Measurements from ENCODE around the gene ANLN. TPM values are rescaled to one million over a fixed set of nuclear protein-coding genes. Genes with fewer than 3 reads are reported as not detected.

Gene ANLN
- total and polyA plus RNA-seq, 9 of the 15 experiments (the other 6 are each of a cell fraction or from before 2014, with no cell fraction given) = 18.1 to 66.2 (median 38.7) TPM

DNA sequence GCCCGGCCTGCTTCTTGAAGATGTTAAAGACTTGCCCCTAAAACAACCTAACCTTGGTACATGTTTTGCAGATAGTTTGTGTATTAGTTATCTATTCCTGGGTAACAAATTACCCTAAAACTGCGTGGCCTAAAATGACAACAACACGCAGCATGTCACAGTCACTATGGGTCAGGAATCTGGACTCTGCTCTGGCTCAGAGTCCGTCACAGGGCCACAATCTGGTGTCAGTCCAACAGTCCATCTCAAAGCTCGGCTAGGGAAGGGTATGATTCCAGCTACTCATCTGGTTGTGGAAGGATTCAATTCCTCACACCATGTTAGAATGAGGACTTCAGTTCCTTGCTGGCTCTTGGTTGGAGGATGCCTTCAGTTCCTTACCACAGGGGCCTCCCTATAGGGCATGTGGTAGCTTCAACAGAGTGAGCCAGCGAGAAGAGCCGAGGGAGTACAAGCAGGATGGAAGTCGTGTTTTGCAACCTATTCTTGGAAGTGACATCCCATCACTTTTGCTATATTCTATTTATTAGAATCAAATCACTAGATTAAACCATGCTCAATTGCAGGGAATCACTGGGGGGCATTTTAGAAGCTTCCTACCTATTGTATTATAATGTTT, 71.3 kb downstream of the ANLN start:
- CTCF ChIA-PET (ENCODE audit: low intra/inter-chr PET ratio) = no interaction called here
- in situ Hi-C loops (cut with MboI) = no loop called here

More for the DNA sequence above, 71.3 kb downstream of the ANLN start:
- no peaks in the 10 kb centered on the region for H4K20me1 ChIP-seq (replicated peaks; ENCODE audit: control insufficient read depth, insufficient read depth, low read length)
- no peaks in the 10 kb centered on the region for H3K36me3 ChIP-seq (ENCODE audit: control insufficient read depth, insufficient read depth, low read length)
- H3K9me3 ChIP-seq (replicated peaks; ENCODE audit: control insufficient read depth, insufficient read depth, low read depth, low read length) = no peaks in the 10 kb centered on the region
- H3K27me3 ChIP-seq (ENCODE audit: control insufficient read depth in 2 of 2, insufficient read depth in 2 of 2, low read length in 2 of 2) = peaks cover 12 to 30% of the 10 kb centered on the region in 2 experiments
- TF ChIP-seq ZNF175 (CRISPR knock-in tag; IDR thresholded peaks at IDR 0.05; ENCODE audit: low read depth) (no peak), SMC3 (conservative IDR thresholded peaks at IDR 0.05; ENCODE audit: insufficient read depth, low read depth, low read length) (no peak), FOXJ2 (tag; IDR thresholded peaks at IDR 0.05) (no peak), SMAD1 (IDR thresholded peaks at IDR 0.05; ENCODE audit: low read depth, low read length, partially characterized antibody) (no peak), TCF7 (IDR thresholded peaks at IDR 0.05; ENCODE audit: borderline replicate concordance) (no peak), RBM39 (optimal IDR thresholded peaks at IDR 0.05; ENCODE audit: low read depth, low read length) (no peak)
- TF ChIP-seq, protein P1, sequence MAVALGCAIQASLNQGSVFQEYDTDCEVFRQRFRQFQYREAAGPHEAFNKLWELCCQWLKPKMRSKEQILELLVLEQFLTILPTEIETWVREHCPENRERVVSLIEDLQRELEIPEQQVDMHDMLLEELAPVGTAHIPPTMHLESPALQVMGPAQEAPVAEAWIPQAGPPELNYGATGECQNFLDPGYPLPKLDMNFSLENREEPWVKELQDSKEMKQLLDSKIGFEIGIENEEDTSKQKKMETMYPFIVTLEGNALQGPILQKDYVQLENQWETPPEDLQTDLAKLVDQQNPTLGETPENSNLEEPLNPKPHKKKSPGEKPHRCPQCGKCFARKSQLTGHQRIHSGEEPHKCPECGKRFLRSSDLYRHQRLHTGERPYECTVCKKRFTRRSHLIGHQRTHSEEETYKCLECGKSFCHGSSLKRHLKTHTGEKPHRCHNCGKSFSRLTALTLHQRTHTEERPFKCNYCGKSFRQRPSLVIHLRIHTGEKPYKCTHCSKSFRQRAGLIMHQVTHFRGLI (CRISPR knock-in tag; IDR thresholded peaks at IDR 0.05) = no peak
- TF ChIP-seq, protein P2, sequence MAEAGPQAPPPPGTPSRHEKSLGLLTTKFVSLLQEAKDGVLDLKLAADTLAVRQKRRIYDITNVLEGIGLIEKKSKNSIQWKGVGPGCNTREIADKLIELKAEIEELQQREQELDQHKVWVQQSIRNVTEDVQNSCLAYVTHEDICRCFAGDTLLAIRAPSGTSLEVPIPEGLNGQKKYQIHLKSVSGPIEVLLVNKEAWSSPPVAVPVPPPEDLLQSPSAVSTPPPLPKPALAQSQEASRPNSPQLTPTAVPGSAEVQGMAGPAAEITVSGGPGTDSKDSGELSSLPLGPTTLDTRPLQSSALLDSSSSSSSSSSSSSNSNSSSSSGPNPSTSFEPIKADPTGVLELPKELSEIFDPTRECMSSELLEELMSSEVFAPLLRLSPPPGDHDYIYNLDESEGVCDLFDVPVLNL (CRISPR knock-in tag; IDR thresholded peaks at IDR 0.05; ENCODE audit: low read depth) = no peak
- H3K4me1 ChIP-seq (replicated peaks in 1 of 2; ENCODE audit: control insufficient read depth in 2 of 2, insufficient read depth in 2 of 2, low read length in 2 of 2) = no peaks in the 10 kb centered on the region
- FAIRE-seq = no peak
- H3K9ac ChIP-seq (ENCODE audit: insufficient read depth in 1 of 2, low read depth in 2 of 2, low read length in 2 of 2) = no peak overlapping the region
- POLR2A ChIA-PET = interaction anchor here (0.6 kb wide), 2 partner anchors 12 to 735 kb away, joined by 3 to 4 read pairs; no protein-coding TSS in a partner anchor
- H2AFZ ChIP-seq (ENCODE audit: low read depth, low read length) = no peak overlapping the region
- H3K27ac ChIP-seq (ENCODE audit: extremely low read depth, low read depth, low read length) = no peak overlapping the region
- ATAC-seq = 0 out of 3 replicates have a peak, but pooled peaks have one; percentile 24
- BruUV-seq (replicated peaks) = no TSS peak
- H3K9me1 ChIP-seq (ENCODE audit: control insufficient read depth, insufficient read depth, low read length) = no peaks in the 10 kb centered on the region
- intact Hi-C loops (cut with micrococcal nuclease) = no loop called here
- DNase-seq (ENCODE audit: extremely low read depth in 1 of 4, low spot score in 3 of 4) = no peak
- no peak overlapping the region for H3K4me3 ChIP-seq
- 10% methylated on average over 8 of the region's 8 CpGs for WGBS (ENCODE audit: insufficient coverage, low coverage, missing lambda C conversion rate)
- no peaks in the 10 kb centered on the region for H3K79me2 ChIP-seq (ENCODE audit: control insufficient read depth, insufficient read depth, low read length)
- H3K4me2 ChIP-seq (ENCODE audit: insufficient read depth, low read length) = no peak overlapping the region
